Motor neuron (in vitro differentiated cells): ENCODE data around the gene SIRT3. TPM values are rescaled to one million over a fixed set of nuclear protein-coding genes. Genes with fewer than 3 reads are reported as not detected.

Experiments
- ATAC-seq, 8 experiments: fragments of 200-7000 bp; cut with Tn5 transposase; replicated peaks in 6 of 8; 2 replicates each; pipeline ENCODE4 v1.8.0; 2021; ENCODE audit warnings: mild to moderate bottlenecking in 8 of 8, moderate library complexity in 8 of 8
- H3K27ac ChIP-seq, 2 donors: fragments of 250-450 bp; sonication (Bioruptor Pico); 2 replicates each; pipeline ENCODE4 v1.9.0; 2021; ENCODE audit warnings: antibody characterized with exemption in 2 of 2, mild to moderate bottlenecking in 2 of 2, moderate library complexity in 1 of 2
- H3K4me1 ChIP-seq, 2 donors: fragments of 250-450 bp; sonication (Bioruptor Pico); replicated peaks in 1 of 2; 2 replicates each; pipeline ENCODE4 v1.6.1; 2021; ENCODE audit warnings: antibody characterized with exemption in 2 of 2, mild to moderate bottlenecking in 2 of 2, moderate library complexity in 1 of 2
- H3K4me3 ChIP-seq, 5 donors: fragments of 250-450 bp; sonication (Bioruptor Pico); 2 replicates each; pipeline ENCODE4 v1.9.0; 2021; ENCODE audit warnings: antibody characterized with exemption in 5 of 5, mild to moderate bottlenecking in 5 of 5, moderate library complexity in 4 of 5
- WGBS, 10 experiments: fragments of 450-650 bp; shearing (Covaris generic); methylation state at CpG; one replicate each; pipeline ENCODE4 v1.0.0; 2022; 5-methylcytosine and 5-hydroxymethylcytosine counted together
- in situ Hi-C, 9 experiments: fragments of 400-800 bp; cut with MboI; loops; one replicate each; pipeline ENCODE4 v1.15.0; 2021; ENCODE audit warnings: low sequenced_read_pairs in 9 of 9, low pct_unique_long_range_greater_than_20kb in 2 of 9; ENCODE audit not compliant: unreplicated experiment in 9 of 9
- total RNA-seq, 8 experiments: library from RNA; unstranded; fragments of 300-600 nt; gene quantifications; 2 replicates each; pipeline versions ENCODE4 v1.2.3 to v1.2.4, GENCODE V29; 2022

Gene SIRT3
- total RNA-seq, 8 experiments from 2014 or later, result 15.1 to 35.0 (median 16.6) TPM

GRCh38 chr11:261624-262023 lies 25.5 kb upstream of the SIRT3 start:
- in situ Hi-C loops, result no loop called here
- 60 to 100% (median 79%) methylated on average over 1 to 4 of the region's 4 CpGs; no CpG with 5 or more reads in 4 of the 10 experiments for whole genome bisulfite sequencing, 10 experiments
- Histone ChIP-seq H3K4me1 (no peaks in the 10 kb centered on the region), H3K27ac (no peak overlapping the region), H3K4me3 (no peak overlapping the region)
- ATAC-seq, result no peak

GRCh38 chr11:259413-259812 lies 23.3 kb upstream of the SIRT3 start:
- ATAC-seq, result no peak
- 60 to 100% (median 78%) methylated on average over 1 to 7 of the region's 10 CpGs; no CpG with 5 or more reads in 3 of the 10 experiments for WGBS, 10 experiments
- no peak overlapping the region for H3K27ac ChIP-seq
- in situ Hi-C loops, result no loop called here
- no peak overlapping the region for H3K4me3 ChIP-seq
- H3K4me1 ChIP-seq, result no peaks in the 10 kb centered on the region

GRCh38 chr11:257766-258493 lies 21.8 kb upstream of the SIRT3 start:
- peak in 1 of 8 experiments; percentile 54 for ATAC-seq
- in situ Hi-C loops, result no loop called here
- Histone ChIP-seq H3K27ac (no peak overlapping the region), H3K4me1 (no peaks in the 10 kb centered on the region), H3K4me3 (no peak overlapping the region)
- 0 to 88% (median 71%) methylated on average over 1 to 11 of the region's 15 CpGs; no CpG with 5 or more reads in 3 of the 10 experiments for WGBS, 10 experiments

GRCh38 chr11:256952-257737 lies 21.0 kb upstream of the SIRT3 start:
- no peak for ATAC-seq
- in situ Hi-C loops, result no loop called here

GRCh38 chr11:255816-256215 lies 19.7 kb upstream of the SIRT3 start:
- Histone ChIP-seq H3K4me3 (no peak overlapping the region), H3K27ac (no peak overlapping the region), H3K4me1 (no peaks in the 10 kb centered on the region)
- in situ Hi-C loops, result no loop called here
- ATAC-seq, result no peak
- WGBS, 10 experiments, result 100% methylated on average over 1 of the region's 2 CpGs; no CpG with 5 or more reads in 9 of the 10 experiments

More at GRCh38 chr11:256952-257737, 21.0 kb upstream of the SIRT3 start:
- Histone ChIP-seq H3K27ac (no peak overlapping the region), H3K4me1 (no peaks in the 10 kb centered on the region), H3K4me3 (no peak overlapping the region)
- 40 to 82% (median 50%) methylated on average over 1 to 12 of the region's 14 CpGs; no CpG with 5 or more reads in 5 of the 10 experiments for WGBS, 10 experiments

- Histone ChIP-seq H3K4me3 (no peak overlapping the region), H3K27ac (no peak overlapping the region), H3K4me1 (no peaks in the 10 kb centered on the region)
- no peak for ATAC-seq
- WGBS, 10 experiments, result 21 to 84% (median 56%) methylated on average over 2 to 3 of the region's 3 CpGs
- in situ Hi-C loops, result no loop called here
Observed at GRCh38 chr11:255176-255575, 19.0 kb upstream of the SIRT3 start.

- in situ Hi-C loops, result loop anchor here in 1 of 9 experiments (5.0 kb wide), 1 partner anchor 113 kb away; the partner anchor contains the start of gene B4GALNT4
- Histone ChIP-seq H3K27ac (no peak overlapping the region), H3K4me3 (no peak overlapping the region), H3K4me1 (no peaks in the 10 kb centered on the region)
- no peak for ATAC-seq
- whole genome bisulfite sequencing, 10 experiments, result 80 to 100% (median 85%) methylated on average over 1 to 5 of the region's 5 CpGs; no CpG with 5 or more reads in 2 of the 10 experiments
Observed at GRCh38 chr11:253886-254270, 17.7 kb upstream of the SIRT3 start.

- no peak overlapping the region for H3K4me3 ChIP-seq
- no peak overlapping the region for H3K27ac ChIP-seq
- 80 to 100% (median 100%) methylated on average over 1 to 10 of the region's 13 CpGs; no CpG with 5 or more reads in 5 of the 10 experiments for WGBS, 10 experiments
- in situ Hi-C loops, result loop anchor here in 1 of 9 experiments (5.0 kb wide), 1 partner anchor 114 kb away; the partner anchor contains the start of gene B4GALNT4
- ATAC-seq, result peak in 4 of 8 experiments; percentile 13 to 29 (median 16)
- H3K4me1 ChIP-seq, result no peaks in the 10 kb centered on the region
Observed at GRCh38 chr11:253160-253885, 17.2 kb upstream of the SIRT3 start.

GRCh38 chr11:252666-253065 lies 16.5 kb upstream of the SIRT3 start:
- in situ Hi-C loops, result loop anchor here in 1 of 9 experiments (5.0 kb wide), 1 partner anchor 115 kb away; the partner anchor contains the start of gene B4GALNT4
- WGBS, 10 experiments, result 63 to 100% (median 86%) methylated on average over 2 to 6 of the region's 8 CpGs; no CpG with 5 or more reads in 4 of the 10 experiments

GRCh38 chr11:251550-251949 lies 15.4 kb upstream of the SIRT3 start:
- 49 to 87% (median 76%) methylated on average over 2 to 7 of the region's 10 CpGs; no CpG with 5 or more reads in 4 of the 10 experiments for WGBS, 10 experiments
- no peak overlapping the region for H3K27ac ChIP-seq
- in situ Hi-C loops, result loop anchor here in 1 of 9 experiments (5.0 kb wide), 1 partner anchor 116 kb away; the partner anchor contains the start of gene B4GALNT4
- no peaks in the 10 kb centered on the region for H3K4me1 ChIP-seq
- H3K4me3 ChIP-seq, result no peak overlapping the region
- ATAC-seq, result peak in 5 of 8 experiments; percentile 23 to 40 (median 28)

More at GRCh38 chr11:252666-253065, 16.5 kb upstream of the SIRT3 start:
- H3K4me3 ChIP-seq, result no peak overlapping the region
- no peaks in the 10 kb centered on the region for H3K4me1 ChIP-seq
- H3K27ac ChIP-seq, result no peak overlapping the region
- peak in 1 of 8 experiments; percentile 4 for ATAC-seq

GRCh38 chr11:250740-251299 lies 14.7 kb upstream of the SIRT3 start:
- in situ Hi-C loops, result loop anchor here in 1 of 9 experiments (5.0 kb wide), 1 partner anchor 116 kb away; the partner anchor contains the start of gene B4GALNT4
- Histone ChIP-seq H3K4me1 (no peaks in the 10 kb centered on the region), H3K4me3 (no peak overlapping the region), H3K27ac (no peak overlapping the region)
- 60 to 100% (median 82%) methylated on average over 1 to 8 of the region's 10 CpGs for WGBS, 10 experiments
- ATAC-seq, result peak; percentile 52 to 98 (median 78)

GRCh38 chr11:250274-250673 lies 14.1 kb upstream of the SIRT3 start:
- in situ Hi-C loops, result loop anchor here in 1 of 9 experiments (5.0 kb wide), 1 partner anchor 117 kb away; the partner anchor contains the start of gene B4GALNT4
- peak in 1 of 8 experiments; percentile 12 for ATAC-seq
- H3K27ac ChIP-seq, result no peak overlapping the region

More at GRCh38 chr11:250274-250673, 14.1 kb upstream of the SIRT3 start:
- H3K4me1 ChIP-seq, result no peaks in the 10 kb centered on the region
- WGBS, 10 experiments, result 73 to 95% (median 89%) methylated on average over 2 to 5 of the region's 5 CpGs; no CpG with 5 or more reads in 4 of the 10 experiments
- H3K4me3 ChIP-seq, result no peak overlapping the region
